ENCODE measurements around the gene PNPLA7. TPM values are rescaled to one million over a fixed set of nuclear protein-coding genes. Genes with fewer than 3 reads are reported as not detected.
A peak's percentile ranks its signal among the peaks of the same experiment; 100 is the strongest.

PNPLA7 gene
- total and polyA plus RNA-seq, 2 of the 13 experiments (the other 11 are each of a cell fraction or from before 2014, with no cell fraction given), result 0.42 to 1.5 TPM

- TF ChIP-seq ZBTB43 (CRISPR knock-in tag; conservative IDR thresholded peaks at IDR 0.05) (no peak), HOMEZ (CRISPR knock-in tag; IDR thresholded peaks at IDR 0.05; ENCODE audit: low read depth) (no peak), ARID4A (CRISPR knock-in tag; IDR thresholded peaks at IDR 0.05; ENCODE audit: borderline replicate concordance) (peak; percentile 90), CCAR2 (optimal IDR thresholded peaks at IDR 0.05; ENCODE audit: low read depth, low read length) (no peak), NR0B2 (CRISPR knock-in tag; IDR thresholded peaks at IDR 0.05) (peak; percentile 36; the same call in 1 of the 2 replicates), NFKB2 (CRISPR knock-in tag; IDR thresholded peaks at IDR 0.05; ENCODE audit: borderline replicate concordance) (peak; percentile 28; the same call in 1 of the 2 replicates), PRDM4 (CRISPR knock-in tag; IDR thresholded peaks at IDR 0.05; ENCODE audit: borderline replicate concordance) (no peak), SRY (CRISPR knock-in tag; IDR thresholded peaks at IDR 0.05) (peak; percentile 50; the same call in 1 of the 2 replicates), ZNF441 (CRISPR knock-in tag; IDR thresholded peaks at IDR 0.05; ENCODE audit: borderline replicate concordance) (no peak), CHD4 (IDR thresholded peaks at IDR 0.05; ENCODE audit: borderline replicate concordance, low read length) (no peak), KDM3A (CRISPR knock-in tag; IDR thresholded peaks at IDR 0.05; ENCODE audit: low read depth) (no peak), ZBED4 (CRISPR knock-in tag; IDR thresholded peaks at IDR 0.05; ENCODE audit: borderline replicate concordance) (no peak)
These were observed 40.5 kb upstream of the PNPLA7 start, which contains the start of gene ZMYND19 (continued) for GRCh38 chr9:137590469-137591383.

All from HepG2 (cell line).